Anterior cingulate cortex (tissue), 58 donors: ENCODE data around the gene KIAA0825.
"Not testable (repeated sequence)": the region's sequence is repeated elsewhere in the genome, so short reads cannot be mapped to it uniquely, and the experiment has no call there.

Source experiments
- DNase-seq, 58 donors: peaks; one replicate each; lab custom pipeline; 2025; lab: John Stamatoyannopoulos, UW

Gene KIAA0825

DNA sequence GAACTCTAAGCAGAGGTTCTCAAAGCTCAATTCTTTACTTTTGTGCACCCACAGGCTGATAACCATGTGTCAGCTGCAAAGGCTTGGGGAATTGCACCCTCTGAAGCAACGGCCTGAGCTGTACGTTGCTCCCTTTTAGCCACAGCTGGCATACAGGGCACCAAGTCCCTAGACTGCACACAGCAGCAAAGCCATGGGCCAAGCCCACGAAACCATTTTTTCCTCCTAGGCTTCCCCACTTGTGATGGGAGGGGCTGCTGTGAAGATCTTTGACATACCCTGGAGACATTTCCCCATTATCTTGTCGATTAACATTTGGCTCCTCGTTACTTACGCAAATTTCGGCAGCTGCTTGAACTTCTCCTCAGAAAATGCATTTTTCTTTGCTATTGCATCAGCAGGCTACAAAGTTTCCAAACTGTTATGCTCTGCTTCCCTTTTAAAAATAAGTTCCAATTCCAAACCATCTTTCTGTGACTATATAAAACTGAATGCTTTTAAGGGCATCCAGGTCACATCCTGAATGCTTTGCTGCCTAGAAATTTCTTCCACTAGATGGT lies 23.0 kb downstream of the KIAA0825 start:
- no peak for DNase-seq

DNA sequence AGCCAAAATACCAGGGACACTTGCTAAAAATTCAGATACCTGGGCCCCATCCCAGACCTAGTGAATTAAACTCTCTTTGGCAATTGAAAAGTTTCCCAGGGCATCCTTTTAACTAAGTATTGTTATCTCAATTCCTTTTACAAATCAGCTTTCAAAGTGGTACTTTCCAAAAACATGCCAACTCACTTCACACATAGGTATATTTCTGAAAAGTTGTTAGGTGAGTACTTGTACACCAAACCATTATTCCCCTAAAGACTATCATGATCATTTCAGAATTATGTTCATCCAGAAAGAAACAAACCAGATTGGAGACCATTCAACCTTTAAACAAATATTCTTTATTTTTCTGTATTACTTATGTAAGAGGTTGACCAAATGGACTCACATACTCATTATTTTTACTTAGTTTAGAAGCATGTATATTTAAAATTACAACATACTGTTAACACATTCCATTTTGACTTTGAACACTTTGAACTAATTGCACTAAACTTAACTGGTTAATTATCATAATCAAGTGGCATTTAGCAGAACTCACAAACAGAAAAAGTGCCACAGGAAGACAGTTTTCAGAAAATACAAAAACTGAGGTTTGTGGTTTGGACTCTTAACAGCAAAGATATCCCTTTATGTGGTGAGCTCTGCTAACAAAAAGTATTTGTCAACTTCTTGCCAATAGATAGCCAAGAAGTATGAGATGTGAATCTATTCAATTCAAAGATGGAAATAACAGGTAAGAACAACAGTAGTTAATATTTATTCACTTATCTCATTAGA lies 40.7 kb downstream of the KIAA0825 start:
- DNase-seq: no peak

DNA sequence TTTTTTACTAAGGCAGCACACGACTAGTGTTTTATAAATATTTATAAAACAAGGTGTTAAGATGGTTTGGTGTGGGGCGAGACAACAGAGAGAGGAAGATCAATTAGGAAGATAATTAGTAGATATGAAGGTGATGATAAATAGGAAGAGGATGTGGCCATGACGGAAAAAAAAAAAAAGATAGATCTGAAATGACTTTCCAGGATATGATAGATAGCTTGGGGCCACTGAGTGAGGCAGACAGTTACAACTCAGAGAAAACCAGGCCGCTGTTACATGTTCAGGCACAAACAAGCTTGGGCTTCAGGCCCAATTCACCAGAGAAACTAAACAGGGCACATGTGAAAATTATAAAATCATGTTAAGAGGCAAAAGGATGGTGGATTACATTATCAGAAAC lies 43.2 kb downstream of the KIAA0825 start:
- DNase-seq: no peak

DNA sequence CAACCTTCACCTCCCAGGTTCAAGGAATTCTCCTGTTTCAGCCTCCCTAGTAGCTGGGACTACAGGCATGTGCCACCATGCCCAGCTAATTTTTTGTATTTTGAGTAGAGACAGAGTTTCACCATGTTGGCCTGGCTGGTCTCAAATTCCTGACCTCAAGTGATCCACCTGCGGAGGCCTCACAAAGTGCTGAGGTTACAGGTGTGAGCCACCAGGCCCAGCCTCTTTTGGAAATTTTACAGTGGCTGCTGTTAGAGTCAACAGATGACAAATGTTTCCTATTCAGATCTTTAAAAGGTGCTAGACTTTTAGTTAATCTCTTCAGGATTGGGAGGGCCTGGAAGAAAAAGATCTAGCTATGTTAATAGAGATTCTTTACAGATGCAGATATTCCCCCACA lies 45.1 kb downstream of the KIAA0825 start:
- DNase-seq: not testable (repeated sequence)

DNA sequence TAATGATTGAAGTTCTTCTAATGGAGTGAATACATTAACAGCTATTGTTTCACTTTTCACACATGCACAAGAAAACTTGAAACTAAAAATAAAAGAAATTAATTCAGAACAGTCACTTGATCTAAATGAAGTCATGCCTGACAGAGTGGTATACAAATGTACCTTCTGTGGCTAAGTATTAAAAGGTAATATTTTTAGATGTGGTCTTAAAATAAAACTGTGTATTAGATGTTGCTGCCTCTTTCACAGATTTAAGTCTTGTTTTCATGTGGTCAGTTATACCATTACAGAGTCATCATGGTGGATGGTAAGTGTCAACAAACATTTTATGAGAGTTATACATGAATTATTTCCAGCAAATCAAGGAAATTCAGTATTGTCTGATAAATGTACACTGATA lies 47.0 kb downstream of the KIAA0825 start:
- no peak for DNase-seq

DNA sequence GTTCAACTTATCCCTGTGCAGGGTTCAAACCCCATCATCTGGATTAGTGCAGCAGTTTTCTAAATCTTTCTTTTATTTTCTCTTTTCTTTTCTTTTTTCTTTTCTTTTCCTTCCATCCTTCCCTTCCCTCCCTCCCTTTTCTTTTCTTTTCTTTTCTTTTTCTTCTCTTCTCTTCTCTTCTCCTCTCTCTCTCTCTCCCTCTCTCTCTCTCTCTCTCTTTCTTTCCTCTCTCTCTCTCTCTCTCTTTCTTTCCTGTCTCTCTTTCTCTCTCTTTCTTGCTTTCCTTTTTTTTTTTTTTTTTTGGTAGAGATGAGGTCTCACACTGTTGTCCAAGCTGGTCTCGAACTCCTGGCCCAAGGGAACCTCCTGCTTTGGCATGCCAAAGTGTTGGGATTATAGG lies 53.6 kb downstream of the KIAA0825 start:
- DNase-seq: no peak

DNA sequence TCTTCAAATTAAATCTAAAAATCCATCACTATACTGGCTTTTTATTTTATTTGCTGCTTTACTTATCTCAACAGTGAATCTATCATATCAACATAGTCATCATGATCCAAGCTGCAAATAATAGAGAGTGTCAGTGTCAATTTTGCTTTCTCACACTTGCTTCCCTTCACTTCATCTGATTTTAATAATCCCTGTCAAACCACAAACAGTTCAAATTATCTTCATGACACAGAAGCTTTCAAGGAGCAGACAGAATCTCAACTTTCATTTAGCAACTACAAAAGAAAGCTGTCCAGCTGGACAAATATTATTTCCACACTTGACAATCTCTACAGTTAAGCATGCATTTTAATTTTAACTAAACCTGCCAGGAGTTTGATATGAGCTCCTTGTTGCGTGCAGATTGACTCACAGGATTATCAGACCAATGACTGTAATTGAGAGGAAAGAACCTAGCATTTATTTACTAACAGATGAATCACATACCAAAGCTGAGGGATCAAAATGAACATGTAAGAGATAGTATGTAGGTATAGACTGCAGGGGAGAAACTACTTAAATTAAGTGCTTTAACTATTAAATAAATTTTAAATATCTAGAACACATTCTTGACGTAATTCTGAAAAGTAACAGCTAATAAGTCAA lies 56.0 kb downstream of the KIAA0825 start:
- no peak for DNase-seq

DNA sequence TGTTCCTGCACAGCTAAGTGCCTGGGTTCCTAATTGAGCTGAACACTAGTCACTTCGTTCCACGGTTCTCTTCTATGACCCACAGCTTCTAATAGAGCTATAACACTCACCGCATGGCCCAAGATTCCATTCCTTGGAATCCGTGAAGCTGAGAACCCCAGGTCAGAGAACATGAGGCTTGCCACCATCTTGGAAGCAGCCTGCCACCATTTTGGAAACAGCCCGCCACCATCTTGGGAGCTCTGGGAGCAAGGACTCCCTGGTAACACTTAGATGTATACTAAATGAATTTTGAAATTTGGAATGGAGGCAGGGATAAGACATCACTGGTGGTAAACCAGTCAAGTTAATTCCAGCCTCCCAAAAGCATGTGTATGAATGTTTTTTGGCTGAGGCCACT lies 60.4 kb downstream of the KIAA0825 start:
- DNase-seq: no peak

DNA sequence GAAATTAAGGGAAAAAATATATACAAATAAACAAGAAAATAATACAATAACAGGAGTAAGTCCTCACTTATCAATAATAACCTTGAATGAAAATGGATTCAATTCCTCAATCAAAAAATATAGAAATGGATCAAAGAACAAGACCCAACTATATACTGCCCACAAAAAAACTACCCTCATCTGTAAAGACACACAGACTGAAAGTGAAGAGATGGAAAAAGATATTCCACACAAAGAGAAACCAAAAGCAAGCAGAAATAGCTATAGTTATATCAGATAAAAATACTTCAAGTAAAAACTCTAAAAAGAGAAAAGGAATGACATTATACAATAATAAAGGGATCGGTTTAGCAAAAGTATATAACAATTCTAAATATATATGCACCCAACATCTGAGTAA lies 66.5 kb downstream of the KIAA0825 start:
- DNase-seq: no peak

DNA sequence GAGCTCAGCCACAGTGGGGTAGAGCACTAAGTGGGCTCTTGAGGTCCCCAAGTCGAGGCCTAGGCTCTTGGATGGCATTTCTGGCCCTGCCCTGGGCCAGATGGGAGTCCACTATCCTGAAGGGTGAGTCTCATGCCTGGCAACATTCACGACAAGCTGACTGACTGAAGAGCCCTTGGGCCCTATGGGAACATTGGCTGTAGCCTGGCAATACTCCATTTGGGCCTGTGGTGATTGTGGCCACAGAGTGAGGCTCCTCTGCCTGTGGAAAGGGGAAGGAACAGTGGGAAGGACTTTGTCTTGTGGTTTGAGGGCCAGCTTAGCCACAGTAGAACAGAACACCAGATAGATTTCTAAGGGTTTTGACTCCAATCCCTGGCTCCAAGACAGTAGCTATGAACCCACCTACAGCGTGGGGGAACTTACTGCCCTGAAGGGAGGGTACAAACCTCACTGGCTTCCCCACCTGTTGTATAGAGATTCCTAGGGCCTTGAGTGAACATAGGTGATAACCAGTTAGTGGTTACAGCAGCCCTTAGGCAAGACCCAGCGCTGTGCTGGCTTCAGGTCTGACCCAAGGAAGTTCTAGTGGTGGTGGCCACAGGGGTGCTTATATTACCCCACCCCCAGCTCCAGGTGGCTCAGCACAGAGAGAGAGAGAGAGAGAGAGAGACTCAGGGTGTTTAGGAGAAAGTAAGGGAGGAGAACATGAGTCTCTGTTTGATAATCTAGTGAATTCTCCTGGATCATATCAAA lies 72.4 kb downstream of the KIAA0825 start:
- DNase-seq: peak in 5 of 58 donors; percentile 4 to 24 (median 6)

DNA sequence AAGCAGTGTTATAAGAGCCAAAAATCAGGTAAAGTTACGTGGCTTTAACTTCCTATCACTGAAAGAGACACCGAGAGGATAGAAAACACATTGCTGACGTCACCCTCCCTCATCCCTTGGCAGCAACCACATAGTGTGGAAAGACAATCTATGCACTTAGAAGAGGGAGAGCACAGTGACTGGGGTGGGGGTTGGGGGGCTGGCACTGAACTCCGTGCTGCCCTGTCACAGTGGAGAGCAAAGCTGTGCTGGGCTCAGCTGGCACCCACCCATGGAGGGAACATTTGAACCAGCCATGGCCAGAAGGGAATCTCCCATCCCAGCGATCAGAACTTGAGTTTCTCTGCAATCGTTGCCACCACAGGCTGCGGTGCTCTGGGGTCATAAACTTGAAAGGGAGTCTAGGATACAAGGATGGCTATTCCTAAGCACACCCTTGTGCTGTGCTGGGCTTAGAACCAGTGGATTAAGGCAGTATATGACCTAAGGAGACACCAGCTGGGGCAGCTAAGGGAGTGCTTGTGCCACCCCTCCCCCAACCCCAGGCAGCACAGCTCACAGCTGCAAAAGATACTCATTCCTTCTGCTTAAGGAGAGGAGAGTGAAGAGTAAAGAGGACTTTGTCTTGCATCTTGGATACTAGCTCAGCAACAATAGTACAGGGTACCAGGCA lies 73.4 kb downstream of the KIAA0825 start:
- peak in 1 of 58 donors; percentile 8 for DNase-seq

DNA sequence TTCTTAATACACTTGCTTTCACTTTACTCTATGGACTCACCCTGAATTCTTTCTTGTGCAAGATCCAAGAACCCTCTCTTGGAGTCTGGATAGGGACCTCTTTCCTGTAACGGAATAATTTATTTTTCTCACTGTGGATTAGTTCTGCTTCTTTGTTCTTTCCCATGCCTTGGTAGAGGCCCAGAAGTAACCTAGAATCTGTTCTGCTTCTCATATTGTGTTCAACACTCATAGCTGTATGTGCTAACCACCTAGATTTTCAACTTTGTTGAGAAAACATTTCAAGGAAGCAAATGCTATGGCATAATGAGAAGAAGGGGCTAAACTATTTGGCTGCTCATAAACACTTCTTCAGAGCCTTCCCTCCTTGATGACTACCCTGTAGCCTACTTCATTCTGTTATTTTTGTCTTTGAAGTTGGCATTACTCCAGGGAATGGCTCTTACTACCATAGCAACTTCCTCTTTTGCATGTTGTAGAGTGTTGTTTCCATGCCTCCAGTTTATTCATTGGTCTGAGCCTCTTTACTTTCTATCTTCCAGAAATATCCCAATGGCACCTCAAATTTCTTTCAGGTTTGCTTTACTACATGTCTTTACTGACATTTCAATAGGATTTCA lies 74.3 kb downstream of the KIAA0825 start:
- DNase-seq: peak in 2 of 58 donors; percentile 27 to 39

DNA sequence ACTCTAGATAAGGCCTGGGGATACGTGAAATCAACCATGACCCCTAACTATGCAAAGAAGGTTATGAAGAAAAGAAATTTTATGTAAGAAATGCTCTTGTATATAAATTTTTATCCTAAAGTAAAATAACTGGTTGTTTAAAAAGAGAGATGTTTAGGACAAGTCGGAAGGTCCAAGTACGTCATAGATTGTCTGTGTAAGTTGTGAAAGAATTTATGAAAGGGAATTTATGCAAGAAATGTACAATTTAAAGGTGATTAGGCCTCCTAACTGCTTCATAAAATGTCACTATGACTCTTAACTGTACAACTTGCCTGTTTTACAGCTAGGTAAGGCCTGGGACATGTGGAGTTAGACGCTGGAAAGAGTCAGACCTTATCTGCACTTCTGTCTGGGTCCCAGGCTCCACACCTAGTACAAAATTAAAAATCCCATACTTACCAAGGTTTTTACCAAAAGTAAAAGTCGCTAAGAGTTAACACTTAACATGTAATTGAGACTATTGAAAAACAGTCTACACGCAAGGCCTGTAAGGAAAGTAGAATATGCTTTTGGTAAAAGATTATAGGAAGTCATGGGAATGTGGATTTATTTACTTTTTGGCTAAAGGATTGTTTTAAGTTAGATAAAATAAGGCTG lies 77.4 kb downstream of the KIAA0825 start:
- DNase-seq: no peak

DNA sequence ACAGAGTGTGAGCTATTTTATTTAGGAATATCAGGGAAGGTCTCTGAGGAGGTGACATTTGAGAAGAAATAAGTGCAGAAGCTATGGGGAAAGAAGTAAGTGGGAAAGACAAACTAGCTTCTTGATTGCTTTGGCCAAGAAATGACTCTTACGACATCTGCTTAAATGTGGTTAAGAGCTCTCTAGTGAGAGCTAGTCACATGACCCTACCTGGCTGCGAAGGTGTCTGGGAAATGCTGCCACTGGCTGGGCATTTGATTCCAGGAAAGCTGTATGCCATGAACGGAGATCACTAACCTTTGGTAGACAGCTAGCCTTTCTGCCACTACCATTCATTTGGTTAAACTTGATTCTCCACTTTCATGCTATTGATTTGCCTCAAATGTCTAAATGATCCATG lies 80.1 kb downstream of the KIAA0825 start:
- DNase-seq: no peak

DNA sequence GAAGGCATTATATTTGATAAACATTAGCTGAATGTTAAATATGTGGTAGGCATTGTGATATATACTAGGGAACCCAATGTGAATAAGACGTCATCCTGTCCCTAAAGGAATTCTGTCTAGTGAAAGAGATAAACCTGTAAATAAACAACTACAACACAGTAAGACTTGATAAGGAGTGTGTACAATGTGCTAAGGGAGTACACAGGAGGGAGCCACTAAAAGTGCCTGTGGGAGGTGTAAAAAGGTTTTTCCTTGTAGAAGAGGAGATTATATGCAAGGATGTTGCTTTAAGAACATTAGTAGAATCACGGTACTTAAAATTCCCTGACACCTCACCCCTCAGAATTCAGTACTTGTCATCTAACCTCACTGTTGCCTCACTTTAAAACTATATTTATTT lies 91.7 kb downstream of the KIAA0825 start:
- DNase-seq: no peak

DNA sequence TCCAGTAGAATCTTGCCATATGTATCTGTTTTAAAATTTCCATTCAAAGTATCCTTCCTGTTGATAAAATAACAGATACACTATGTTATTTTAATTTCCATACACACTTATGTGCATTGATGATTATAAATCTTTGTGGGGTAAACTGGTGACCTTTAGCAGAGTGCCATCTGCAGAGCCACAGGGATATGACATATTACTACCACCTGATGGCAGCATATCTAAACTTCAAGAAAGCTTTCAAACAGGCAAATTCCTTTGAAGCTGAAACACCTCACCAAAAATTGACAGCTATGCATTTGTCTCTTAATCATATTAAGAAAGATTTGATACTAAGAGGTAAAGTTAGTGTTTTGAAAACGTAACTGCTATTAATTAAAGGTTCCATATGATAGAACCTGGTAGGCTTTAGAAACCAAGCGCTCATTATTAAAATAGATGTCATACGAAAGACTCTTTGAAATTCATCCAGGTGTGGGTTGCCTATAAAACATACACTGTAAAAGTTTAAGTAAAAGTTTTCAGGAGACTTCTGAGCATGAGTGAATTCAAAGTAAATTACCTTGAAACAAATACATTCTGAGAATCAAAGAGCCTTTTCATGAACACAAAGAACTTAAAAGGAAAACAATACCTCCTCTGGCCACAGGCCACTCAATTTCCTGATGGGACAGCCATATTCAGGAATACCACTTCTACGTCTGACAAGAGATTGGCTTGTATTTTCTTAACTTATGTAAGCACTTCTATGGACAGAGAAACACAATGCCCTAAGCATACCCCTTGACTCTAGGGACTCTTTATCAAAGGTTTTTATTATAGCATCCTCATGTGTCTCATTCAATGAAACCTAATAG lies 93.3 kb downstream of the KIAA0825 start:
- peak in 1 of 58 donors; percentile 11 for DNase-seq

DNA sequence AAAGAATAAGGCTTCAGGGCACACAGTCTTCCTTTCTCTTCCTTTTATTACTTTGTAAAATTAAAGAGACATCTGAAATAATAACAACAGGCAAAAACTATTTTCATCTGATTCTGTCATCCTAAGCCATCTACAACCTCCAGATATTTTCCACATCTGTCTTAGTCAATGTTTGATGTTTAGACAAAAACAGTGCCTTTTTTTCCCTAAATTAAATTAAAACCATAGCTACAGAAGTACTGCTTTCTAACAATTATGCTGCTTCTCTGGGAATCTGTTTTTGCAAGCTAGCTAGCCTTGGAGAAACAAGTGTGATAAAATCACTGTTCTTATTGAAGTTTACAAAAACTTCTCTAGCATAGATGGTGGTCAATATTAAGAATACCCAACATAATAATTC lies 95.4 kb downstream of the KIAA0825 start:
- no peak for DNase-seq

DNA sequence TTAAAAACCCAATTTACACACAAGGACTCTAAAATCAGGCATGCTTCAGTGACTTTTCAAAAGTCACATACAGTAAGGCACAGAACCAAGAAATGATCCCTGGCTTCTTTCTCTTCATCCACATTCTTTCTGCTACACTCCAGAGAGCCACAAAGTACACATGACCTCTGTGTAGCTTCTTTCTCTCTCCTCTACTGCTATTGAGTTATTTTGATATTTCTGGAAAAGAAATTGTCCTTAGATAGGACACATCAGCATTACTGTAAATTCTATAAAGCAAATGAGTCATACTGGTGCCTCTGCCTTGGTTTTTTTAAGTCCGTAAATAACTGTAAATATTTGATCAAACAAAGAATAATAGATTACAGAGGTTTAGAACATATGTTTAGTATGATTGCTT lies 96.3 kb downstream of the KIAA0825 start:
- DNase-seq: no peak
